LNCAP (cell line): ENCODE data around the gene LGI2.

ENCODE experiments used
- TF ChIP-seq, protein P1 (sequence below): fragments of 450-650 bp; IDR thresholded peaks from 2 replicates; pipeline ENCODE4 v1.5.1; 2017; ENCODE audit warnings: mild to moderate bottlenecking

Gene LGI2

DNA sequence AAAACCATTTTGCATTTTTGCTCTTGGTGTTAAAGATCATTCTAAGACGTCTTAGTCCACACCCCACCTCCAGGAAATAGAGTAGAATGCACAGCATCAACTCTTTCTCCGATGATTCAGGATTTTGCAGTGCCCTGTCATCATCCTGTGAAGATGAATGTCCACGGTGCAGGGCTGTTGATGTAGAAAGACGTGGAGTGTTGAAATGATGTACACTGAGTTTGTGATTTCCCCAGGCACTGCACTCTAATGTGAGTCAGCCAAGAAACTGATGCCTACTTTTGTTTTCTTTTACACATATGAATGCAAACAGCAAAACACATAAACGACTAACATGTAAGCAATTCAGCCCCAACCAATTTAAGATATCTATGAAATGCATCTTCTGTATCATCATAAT, 10.5 kb downstream of the LGI2 start:
- TF ChIP-seq, protein P1, sequence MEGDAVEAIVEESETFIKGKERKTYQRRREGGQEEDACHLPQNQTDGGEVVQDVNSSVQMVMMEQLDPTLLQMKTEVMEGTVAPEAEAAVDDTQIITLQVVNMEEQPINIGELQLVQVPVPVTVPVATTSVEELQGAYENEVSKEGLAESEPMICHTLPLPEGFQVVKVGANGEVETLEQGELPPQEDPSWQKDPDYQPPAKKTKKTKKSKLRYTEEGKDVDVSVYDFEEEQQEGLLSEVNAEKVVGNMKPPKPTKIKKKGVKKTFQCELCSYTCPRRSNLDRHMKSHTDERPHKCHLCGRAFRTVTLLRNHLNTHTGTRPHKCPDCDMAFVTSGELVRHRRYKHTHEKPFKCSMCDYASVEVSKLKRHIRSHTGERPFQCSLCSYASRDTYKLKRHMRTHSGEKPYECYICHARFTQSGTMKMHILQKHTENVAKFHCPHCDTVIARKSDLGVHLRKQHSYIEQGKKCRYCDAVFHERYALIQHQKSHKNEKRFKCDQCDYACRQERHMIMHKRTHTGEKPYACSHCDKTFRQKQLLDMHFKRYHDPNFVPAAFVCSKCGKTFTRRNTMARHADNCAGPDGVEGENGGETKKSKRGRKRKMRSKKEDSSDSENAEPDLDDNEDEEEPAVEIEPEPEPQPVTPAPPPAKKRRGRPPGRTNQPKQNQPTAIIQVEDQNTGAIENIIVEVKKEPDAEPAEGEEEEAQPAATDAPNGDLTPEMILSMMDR: no peak

DNA sequence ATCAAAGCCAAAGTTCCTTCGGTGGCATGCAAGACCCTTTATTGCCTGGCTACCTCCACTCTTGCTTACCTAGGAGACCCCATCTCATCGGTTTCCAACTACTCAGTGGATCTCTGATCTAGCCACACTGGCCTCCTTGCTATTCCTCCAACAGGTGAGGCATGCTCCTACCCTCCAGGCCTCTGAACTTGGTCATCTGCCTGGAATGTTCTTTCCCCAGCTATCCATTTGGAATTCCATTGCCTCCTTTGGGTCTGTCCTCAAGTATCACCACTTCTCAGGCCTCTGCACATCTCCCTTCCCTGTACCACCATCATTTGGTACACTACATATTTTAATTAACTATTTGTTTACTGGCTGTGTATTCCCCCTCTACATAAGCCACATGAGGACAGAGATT, 11.2 kb downstream of the LGI2 start:
- TF ChIP-seq, protein P1: no peak

DNA sequence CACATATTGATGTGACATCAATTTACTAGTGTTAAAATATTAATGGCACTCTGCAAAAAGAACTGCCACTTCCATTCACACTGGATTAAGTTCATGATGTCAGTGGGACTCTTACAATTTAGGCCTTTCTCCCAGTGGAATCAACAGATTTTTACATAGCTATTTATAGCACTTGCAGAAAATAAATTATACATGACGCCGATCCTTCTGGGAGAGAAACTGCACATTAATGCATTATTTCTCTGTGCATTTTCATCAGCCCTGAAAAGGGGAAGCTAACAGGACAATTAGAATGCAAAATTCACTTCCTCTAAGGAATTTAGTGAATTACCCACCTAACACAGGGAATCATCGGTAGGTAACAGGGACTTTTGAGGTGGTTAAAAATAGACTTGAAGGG, 15.7 kb downstream of the LGI2 start:
- TF ChIP-seq, protein P1: no peak

- TF ChIP-seq, protein P1: no peak
Measured at GRCh38 chr4:25013756-25014661, 16.7 kb downstream of the LGI2 start.

DNA sequence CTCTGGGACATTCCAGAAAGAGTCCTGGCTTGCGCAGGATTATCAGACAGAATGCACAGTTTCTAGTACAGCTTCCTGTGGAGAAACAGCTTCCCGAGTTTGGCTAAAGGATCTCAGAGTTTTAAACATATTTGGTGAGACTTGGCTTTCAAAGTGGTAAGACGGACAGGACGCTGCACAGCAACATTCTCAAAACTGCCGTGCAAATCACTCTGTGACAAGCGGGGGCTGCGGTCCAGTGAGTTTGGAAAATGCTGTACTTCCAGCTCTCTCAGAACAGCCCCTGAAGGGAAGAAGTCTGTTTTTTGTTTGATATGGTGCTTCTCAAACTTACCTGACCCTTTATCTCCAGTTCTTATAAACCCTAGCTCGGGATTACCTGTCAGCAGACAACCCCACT, 18.1 kb downstream of the LGI2 start:
- TF ChIP-seq, protein P1: no peak

DNA sequence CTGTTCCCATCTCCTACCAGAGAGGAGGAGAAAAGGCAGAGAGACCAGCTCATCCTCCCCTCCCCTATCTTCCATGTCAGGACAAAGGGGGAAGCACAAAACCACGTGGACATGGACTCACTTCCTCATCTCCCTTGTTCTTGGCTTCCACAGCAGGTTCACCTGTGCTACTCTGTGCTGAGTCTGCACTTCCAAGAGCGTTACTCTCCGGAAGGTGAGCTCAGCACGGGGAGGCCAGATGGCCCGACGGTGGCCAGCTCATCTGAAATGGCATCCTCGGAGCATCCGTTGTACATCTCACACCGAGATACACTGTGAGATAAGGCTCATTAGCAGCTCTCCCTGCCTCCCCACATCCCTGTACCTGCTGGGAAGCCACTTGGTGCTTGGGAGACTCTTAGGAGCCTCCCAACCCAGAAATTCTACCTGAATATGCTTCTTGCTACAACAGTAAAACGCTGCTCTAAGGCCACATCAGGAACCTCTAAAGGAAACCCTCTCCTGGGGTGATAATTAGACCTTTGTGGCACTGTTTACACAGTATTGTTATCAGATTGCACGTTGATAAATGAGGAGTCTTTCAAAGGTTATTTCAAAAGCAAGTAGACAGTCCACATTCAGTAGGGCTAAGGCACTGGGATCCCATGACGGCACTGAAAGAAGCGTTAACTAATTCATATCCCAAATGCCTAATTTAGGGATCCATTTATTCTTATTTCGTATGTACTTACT, 19.4 kb downstream of the LGI2 start:
- TF ChIP-seq, protein P1: no peak

- TF ChIP-seq, protein P1: no peak
Measured at GRCh38 chr4:25007598-25007997, 23.1 kb downstream of the LGI2 start.
